ENCODE measurements around the gene AGTR1. TPM values are rescaled to one million over a fixed set of nuclear protein-coding genes. Genes with fewer than 3 reads are reported as not detected.

AGTR1 gene
- total and polyA plus RNA-seq, 4 donors: 30.0 to 52.2 (median 41.9) TPM

- Histone ChIP-seq H3K4me3 (ENCODE audit: low read depth in 1 of 3, low read length in 3 of 3) (no peak overlapping the region), H3K9me3 (ENCODE audit: control insufficient read depth in 4 of 4, low read length in 3 of 4) (no peaks in the 10 kb centered on the region), H3K27ac (ENCODE audit: low read depth in 1 of 2, low read length in 2 of 2) (peak overlapping the region; percentile 64 to 70), H3K36me3 (ENCODE audit: control insufficient read depth in 4 of 4, insufficient read depth in 3 of 4, low read depth in 1 of 4, low read length in 3 of 4) (peaks cover 0 to 2% (median 0%) of the 10 kb centered on the region in 4 donors), H3K4me1 (ENCODE audit: control insufficient read depth in 4 of 4, insufficient read depth in 4 of 4, low read length in 3 of 4) (peaks cover 3 to 50% (median 46%) of the 10 kb centered on the region in 4 donors), H3K27me3 (ENCODE audit: control insufficient read depth in 4 of 4, insufficient read depth in 4 of 4, low read length in 3 of 4) (no peaks in the 10 kb centered on the region), H3K9ac (ENCODE audit: low read depth in 1 of 2, low read length in 2 of 2) (peak overlapping the region in 1 of 2 donors; percentile 1)
- WGBS: 77% methylated on average over 5 of the region's 5 CpGs
- no peak for DNase-seq (ENCODE audit: low spot score)
- peak in 1 of 2 donors; percentile 32 for TF ChIP-seq HNF4A (conservative IDR thresholded peaks at IDR 0.05)
- TF ChIP-seq FOXA1 (IDR thresholded peaks at IDR 0.05): no peak
- TF ChIP-seq SP1 (IDR thresholded peaks at IDR 0.05): no peak
- TF ChIP-seq HNF4G (IDR thresholded peaks at IDR 0.05): no peak
- TF ChIP-seq EGR1 (IDR thresholded peaks at IDR 0.05; ENCODE audit: low read depth in 2 of 2): no peak
- TF ChIP-seq REST (IDR thresholded peaks at IDR 0.05): no peak
- TF ChIP-seq NR2F2 (IDR thresholded peaks at IDR 0.05): no peak
- no peak for TF ChIP-seq RAD21 (IDR thresholded peaks at IDR 0.05)
- no peak for TF ChIP-seq ZBTB33 (IDR thresholded peaks at IDR 0.05)
- TF ChIP-seq MAX (IDR thresholded peaks at IDR 0.05): no peak
- TF ChIP-seq TAF1 (conservative IDR thresholded peaks at IDR 0.05): no peak
- TF ChIP-seq RXRA (IDR thresholded peaks at IDR 0.05): peak in 1 of 2 donors; percentile 24
- no peak for TF ChIP-seq CTCF (IDR thresholded peaks at IDR 0.05; ENCODE audit: low read depth, low read length, missing input control)
These were observed 10.7 kb downstream of the AGTR1 start for GRCh38 chr3:148708409-148708808.

GRCh38 chr3:148709560-148710253 lies 12.0 kb downstream of the AGTR1 start:
- WGBS: 36% methylated on average over 2 of the region's 2 CpGs
- no peak for DNase-seq (ENCODE audit: low spot score)
- Histone ChIP-seq H3K27ac (ENCODE audit: low read depth in 1 of 2, low read length in 2 of 2) (peak overlapping the region; percentile 64 to 72), H3K9ac (ENCODE audit: low read depth in 1 of 2, low read length in 2 of 2) (no peak overlapping the region), H3K27me3 (ENCODE audit: control insufficient read depth in 4 of 4, insufficient read depth in 4 of 4, low read length in 3 of 4) (no peaks in the 10 kb centered on the region), H3K4me1 (ENCODE audit: control insufficient read depth in 4 of 4, insufficient read depth in 4 of 4, low read length in 3 of 4) (peaks cover 3 to 54% (median 49%) of the 10 kb centered on the region in 4 donors), H3K36me3 (ENCODE audit: control insufficient read depth in 4 of 4, insufficient read depth in 3 of 4, low read depth in 1 of 4, low read length in 3 of 4) (peaks cover 0 to 2% (median 0%) of the 10 kb centered on the region in 4 donors), H3K4me3 (ENCODE audit: low read depth in 1 of 3, low read length in 3 of 3) (no peak overlapping the region), H3K9me3 (ENCODE audit: control insufficient read depth in 4 of 4, low read length in 3 of 4) (no peaks in the 10 kb centered on the region)
- peak; percentile 18 to 36 for TF ChIP-seq RAD21 (IDR thresholded peaks at IDR 0.05)
- peak; percentile 50 to 70 for TF ChIP-seq JUND (IDR thresholded peaks at IDR 0.05)
- TF ChIP-seq REST (IDR thresholded peaks at IDR 0.05): peak; percentile 70
- peak in 1 of 2 donors; percentile 21 for TF ChIP-seq EGR1 (IDR thresholded peaks at IDR 0.05; ENCODE audit: low read depth in 2 of 2)
- peak; percentile 99 for TF ChIP-seq FOXA2 (IDR thresholded peaks at IDR 0.05)
- TF ChIP-seq RXRA (IDR thresholded peaks at IDR 0.05): peak; percentile 62 to 63
- no peak for TF ChIP-seq CTCF (IDR thresholded peaks at IDR 0.05; ENCODE audit: low read depth, low read length, missing input control)
- peak; percentile 53 for TF ChIP-seq ATF3 (IDR thresholded peaks at IDR 0.05)
- no peak for TF ChIP-seq TAF1 (conservative IDR thresholded peaks at IDR 0.05)
